ENCODE measurements around the gene IDS.
"Not testable (repeated sequence)": the region's sequence is repeated elsewhere in the genome, so short reads cannot be mapped to it uniquely, and the experiment has no call there.

- TF ChIP-seq ZNF2 (tag by site-specific recombination; IDR thresholded peaks at IDR 0.05); CTCF (tag by site-specific recombination; IDR thresholded peaks at IDR 0.05); FEZF1 (tag by site-specific recombination; IDR thresholded peaks at IDR 0.05); ATF2 (tag by site-specific recombination; IDR thresholded peaks at IDR 0.05; ENCODE audit: low read depth): not testable (repeated sequence)
- TF ChIP-seq, protein P1, sequence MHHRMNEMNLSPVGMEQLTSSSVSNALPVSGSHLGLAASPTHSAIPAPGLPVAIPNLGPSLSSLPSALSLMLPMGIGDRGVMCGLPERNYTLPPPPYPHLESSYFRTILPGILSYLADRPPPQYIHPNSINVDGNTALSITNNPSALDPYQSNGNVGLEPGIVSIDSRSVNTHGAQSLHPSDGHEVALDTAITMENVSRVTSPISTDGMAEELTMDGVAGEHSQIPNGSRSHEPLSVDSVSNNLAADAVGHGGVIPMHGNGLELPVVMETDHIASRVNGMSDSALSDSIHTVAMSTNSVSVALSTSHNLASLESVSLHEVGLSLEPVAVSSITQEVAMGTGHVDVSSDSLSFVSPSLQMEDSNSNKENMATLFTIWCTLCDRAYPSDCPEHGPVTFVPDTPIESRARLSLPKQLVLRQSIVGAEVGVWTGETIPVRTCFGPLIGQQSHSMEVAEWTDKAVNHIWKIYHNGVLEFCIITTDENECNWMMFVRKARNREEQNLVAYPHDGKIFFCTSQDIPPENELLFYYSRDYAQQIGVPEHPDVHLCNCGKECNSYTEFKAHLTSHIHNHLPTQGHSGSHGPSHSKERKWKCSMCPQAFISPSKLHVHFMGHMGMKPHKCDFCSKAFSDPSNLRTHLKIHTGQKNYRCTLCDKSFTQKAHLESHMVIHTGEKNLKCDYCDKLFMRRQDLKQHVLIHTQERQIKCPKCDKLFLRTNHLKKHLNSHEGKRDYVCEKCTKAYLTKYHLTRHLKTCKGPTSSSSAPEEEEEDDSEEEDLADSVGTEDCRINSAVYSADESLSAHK (tag by site-specific recombination; IDR thresholded peaks at IDR 0.05), result not testable (repeated sequence)
These were observed 16.6 kb downstream of the IDS start for GRCh38 chrX:149488411-149489052.

Measured in HEK293 (cell line).